ENCODE data around the gene ATXN2.

Gene ATXN2

GRCh38 chr12:111448846-111449790 lies 150.0 kb downstream of the ATXN2 start:
- DNase-seq, result no peak

GRCh38 chr12:111448266-111448830 lies 150.8 kb downstream of the ATXN2 start:
- DNase-seq, result no peak

- no peak for DNase-seq
These were observed 151.4 kb downstream of the ATXN2 start for GRCh38 chr12:111447571-111448265.

- no peak for DNase-seq
These were observed 152.2 kb downstream of the ATXN2 start for GRCh38 chr12:111446631-111447570.

GRCh38 chr12:111445726-111446581 lies 153.2 kb downstream of the ATXN2 start:
- DNase-seq, result no peak

GRCh38 chr12:111444925-111445725 lies 154.0 kb downstream of the ATXN2 start:
- DNase-seq, result peak; percentile 89

- no peak for DNase-seq
These were observed 154.7 kb downstream of the ATXN2 start for GRCh38 chr12:111444314-111444924.

- no peak for DNase-seq
These were observed 155.5 kb downstream of the ATXN2 start for GRCh38 chr12:111443586-111443985.

GRCh38 chr12:111443086-111443485 lies 156.0 kb downstream of the ATXN2 start:
- no peak for DNase-seq

GRCh38 chr12:111442301-111443045 lies 156.6 kb downstream of the ATXN2 start:
- no peak for DNase-seq

- DNase-seq, result no peak
These were observed 157.8 kb downstream of the ATXN2 start for GRCh38 chr12:111441107-111441928.

- DNase-seq, result no peak
These were observed 158.5 kb downstream of the ATXN2 start for GRCh38 chr12:111440631-111441030.

- no peak for DNase-seq
These were observed 159.0 kb downstream of the ATXN2 start for GRCh38 chr12:111440152-111440551.

GRCh38 chr12:111439657-111440151 lies 159.4 kb downstream of the ATXN2 start:
- DNase-seq, result no peak

GRCh38 chr12:111438481-111438880 lies 160.6 kb downstream of the ATXN2 start:
- DNase-seq, result peak; percentile 60

GRCh38 chr12:111437816-111438454 lies 161.2 kb downstream of the ATXN2 start:
- no peak for DNase-seq

GRCh38 chr12:111436811-111437210 lies 162.3 kb downstream of the ATXN2 start:
- no peak for DNase-seq

- DNase-seq, result no peak
These were observed 162.8 kb downstream of the ATXN2 start for GRCh38 chr12:111436266-111436665.

All from CD4-positive, alpha-beta T cell treated with Interleukin-12 subunit alpha and Interleukin-12 subunit beta, for 1 hour (primary cell).